ENCODE measurements around the gene ZNF451.

ZNF451 gene

GRCh38 chr6:57147955-57148858 is 58.2 kb downstream of the ZNF451 start:
- DNase-seq (ENCODE audit: low read depth), result no peak

- DNase-seq (ENCODE audit: low read depth), result peak; percentile 65
These were observed 68.7 kb downstream of the ZNF451 start for GRCh38 chr6:57158658-57159057.

GRCh38 chr6:57159127-57159526 is 69.1 kb downstream of the ZNF451 start:
- no peak for DNase-seq (ENCODE audit: low read depth)

- peak; percentile 70 for DNase-seq (ENCODE audit: low read depth)
These were observed 72.0 kb downstream of the ZNF451 start for GRCh38 chr6:57162028-57162427.

- DNase-seq (ENCODE audit: low read depth), result peak; percentile 26
These were observed 72.5 kb downstream of the ZNF451 start for GRCh38 chr6:57162516-57162915.

- no peak for DNase-seq (ENCODE audit: low read depth)
These were observed 74.0 kb downstream of the ZNF451 start for GRCh38 chr6:57163956-57164355.

- no peak for DNase-seq (ENCODE audit: low read depth)
These were observed 75.1 kb downstream of the ZNF451 start for GRCh38 chr6:57165080-57165479.

GRCh38 chr6:57172136-57173055 is 82.4 kb downstream of the ZNF451 start, which contains the start of gene BAG2:
Gene BAG2, plus strand, starts transcription at chr6:57172326. Its CDS starts 372 bp downstream, at chr6:57172698.
- peak; percentile 92 for DNase-seq (ENCODE audit: low read depth)

GRCh38 chr6:57173056-57173885 is 83.3 kb downstream of the ZNF451 start:
- DNase-seq (ENCODE audit: low read depth), result peak; percentile 56

GRCh38 chr6:57173886-57174510 is 84.0 kb downstream of the ZNF451 start:
- DNase-seq (ENCODE audit: low read depth), result peak; percentile 89

GRCh38 chr6:57174511-57174907 is 84.5 kb downstream of the ZNF451 start:
- no peak for DNase-seq (ENCODE audit: low read depth)

- DNase-seq (ENCODE audit: low read depth), result peak; percentile 26
These were observed 87.7 kb downstream of the ZNF451 start for GRCh38 chr6:57177545-57178265.

GRCh38 chr6:57180596-57180995 is 90.6 kb downstream of the ZNF451 start:
- DNase-seq (ENCODE audit: low read depth), result no peak

- peak; percentile 22 for DNase-seq (ENCODE audit: low read depth)
These were observed 92.0 kb downstream of the ZNF451 start for GRCh38 chr6:57182017-57182432.

GRCh38 chr6:57183336-57183735 is 93.3 kb downstream of the ZNF451 start:
- peak; percentile 50 for DNase-seq (ENCODE audit: low read depth)

- DNase-seq (ENCODE audit: low read depth), result peak; percentile 67
These were observed 100.2 kb downstream of the ZNF451 start for GRCh38 chr6:57190140-57190539.

- no peak for DNase-seq (ENCODE audit: low read depth)
These were observed 103.2 kb downstream of the ZNF451 start for GRCh38 chr6:57193177-57193576.

GRCh38 chr6:57195457-57195856 is 105.5 kb downstream of the ZNF451 start:
- no peak for DNase-seq (ENCODE audit: low read depth)

GRCh38 chr6:57198926-57199636 is 109.1 kb downstream of the ZNF451 start:
- no peak for DNase-seq (ENCODE audit: low read depth)

GRCh38 chr6:57201718-57202117 is 111.7 kb downstream of the ZNF451 start:
- no peak for DNase-seq (ENCODE audit: low read depth)

All from EH (cell line).